HepG2 (cell line): ENCODE results near the gene FSCN2. TPM values are rescaled to one million over a fixed set of nuclear protein-coding genes. Genes with fewer than 3 reads are reported as not detected.

Experiments used
- CTCF ChIP-seq: sonication (generic); formaldehyde crosslinking; IDR thresholded peaks from 2 replicates; pipeline ENCODE4 v1.5.0; 2020; ENCODE audit warnings: mild to moderate bottlenecking, missing genetic modification reagents, moderate library complexity
- DMTF1 ChIP-seq: sonication (generic); formaldehyde crosslinking; IDR thresholded peaks from 2 replicates; pipeline ENCODE4 v1.4.0; 2020; ENCODE audit warnings: mild to moderate bottlenecking, missing genetic modification reagents
- EED ChIP-seq: sonication (generic); formaldehyde crosslinking; IDR thresholded peaks from 2 replicates; pipeline ENCODE4 v1.5.0; 2020; ENCODE audit warnings: mild to moderate bottlenecking, missing genetic modification reagents
- ELF3 ChIP-seq: IDR thresholded peaks from 2 replicates; pipeline ENCODE4 v1.6.1; 2016; ENCODE audit warnings: missing genetic modification reagents, missing compliant biosample characterization
- FOSL2 ChIP-seq: sonication (generic); formaldehyde crosslinking; IDR thresholded peaks from 2 replicates; pipeline ENCODE4 v1.4.0; 2020; ENCODE audit warnings: missing genetic modification reagents
- FOXP4 ChIP-seq: sonication (generic); formaldehyde crosslinking; IDR thresholded peaks from 2 replicates; pipeline ENCODE4 v1.4.0; 2020; ENCODE audit warnings: missing genetic modification reagents
- GATA4 ChIP-seq: sonication (generic); IDR thresholded peaks from 2 replicates; pipeline ENCODE4 v1.6.1; 2016; ENCODE audit warnings: antibody characterized with exemption, low read depth, borderline replicate concordance
- HMGA1 ChIP-seq: sonication (generic); formaldehyde crosslinking; conservative IDR thresholded peaks from 2 replicates; pipeline ENCODE4 v1.4.0; 2020; ENCODE audit warnings: missing genetic modification reagents
- IRF2 ChIP-seq: IDR thresholded peaks from 2 replicates; pipeline ENCODE4 v1.6.1; 2018; ENCODE audit warnings: missing genetic modification reagents, missing compliant biosample characterization
- MLLT10 ChIP-seq: sonication (generic); formaldehyde crosslinking; IDR thresholded peaks from 2 replicates; pipeline ENCODE4 v1.4.0; 2020; ENCODE audit warnings: missing genetic modification reagents
- SETDB1 ChIP-seq: sonication (generic); formaldehyde crosslinking; IDR thresholded peaks from 2 replicates; pipeline ENCODE4 v1.5.1; 2020; ENCODE audit warnings: missing genetic modification reagents, mild to moderate bottlenecking, borderline replicate concordance
- SP2 ChIP-seq: sonication (generic); formaldehyde crosslinking; IDR thresholded peaks from 2 replicates; pipeline ENCODE4 v1.5.1; 2020; ENCODE audit warnings: mild to moderate bottlenecking, missing genetic modification reagents
- ZNF180 ChIP-seq: sonication (generic); formaldehyde crosslinking; IDR thresholded peaks from 2 replicates; pipeline ENCODE4 v1.4.0; 2020; ENCODE audit warnings: low read depth, missing genetic modification reagents, borderline replicate concordance
- ZNF281 ChIP-seq: sonication (generic); formaldehyde crosslinking; IDR thresholded peaks from 2 replicates; pipeline ENCODE4 v1.4.0; 2020; ENCODE audit warnings: missing genetic modification reagents, borderline replicate concordance
- ZNF343 ChIP-seq: sonication (generic); formaldehyde crosslinking; IDR thresholded peaks from 2 replicates; pipeline ENCODE4 v1.4.0; 2020; ENCODE audit warnings: mild to moderate bottlenecking, missing genetic modification reagents
- ZNF468 ChIP-seq: sonication (generic); formaldehyde crosslinking; IDR thresholded peaks from 2 replicates; pipeline ENCODE4 v1.8.0; 2022; ENCODE audit warnings: mild to moderate bottlenecking, moderate library complexity, missing genetic modification reagents
- ZNF569 ChIP-seq: sonication (generic); formaldehyde crosslinking; IDR thresholded peaks from 2 replicates; pipeline ENCODE4 v1.5.0; 2020; ENCODE audit warnings: mild to moderate bottlenecking, missing genetic modification reagents, moderate library complexity, borderline replicate concordance
- ZNF704 ChIP-seq: sonication (generic); formaldehyde crosslinking; IDR thresholded peaks from 2 replicates; pipeline ENCODE4 v1.8.1; 2023; ENCODE audit warnings: mild to moderate bottlenecking, inconsistent platforms, moderate library complexity, missing genetic modification reagents, borderline replicate concordance
- ZNF792 ChIP-seq: IDR thresholded peaks from 2 replicates; pipeline ENCODE4 v1.6.1; 2016
- polyA plus RNA-seq, 8 experiments: library from polyadenylated mRNA; depleted of rRNA in 3 of 8; stranded (reverse) in 7 of 8; unstranded in 1 of 8; fragments of >200 nt; fragmentation: Illumina TruSeq in 4 of 8; extraction: Trizol in 4 of 8; gene quantifications; 2 replicates each; pipeline versions ENCODE4 v1.2.1 to v1.2.3, GENCODE V29; 2011 to 2016; ENCODE audit warnings: low read depth in 4 of 8, missing spikeins in 1 of 8, mixed read lengths in 1 of 8; ENCODE audit not compliant: insufficient read depth in 1 of 8
- total RNA-seq, 5 experiments: library from RNA; depleted of rRNA; stranded (reverse); fragments of >200 nt; fragmentation: Illumina TruSeq; extraction: Trizol; gene quantifications; 2 replicates each; pipeline ENCODE4 v1.2.3, GENCODE V29; 2016; ENCODE audit warnings: low read depth in 1 of 5

FSCN2 gene
- total and polyA plus RNA-seq, 2 of the 13 experiments (the other 11 are each of a cell fraction or from before 2014, with no cell fraction given), result 0.09 TPM; not detected in 1

- peak; percentile 61; the same call in 1 of the 2 replicates for TF ChIP-seq ZNF704 (CRISPR knock-in tag)
- TF ChIP-seq IRF2 (CRISPR knock-in tag), result 0 out of 2 replicates have a peak, but pooled peaks have one; percentile 23
- TF ChIP-seq ZNF569 (CRISPR knock-in tag), result 0 out of 2 replicates have a peak, but pooled peaks have one; percentile 39
- no peak; the same call in 1 of the 2 replicates for TF ChIP-seq GATA4
- no peak for TF ChIP-seq ZNF180
- peak; percentile 35; the same call in 1 of the 2 replicates for TF ChIP-seq FOXP4 (CRISPR knock-in tag)
- TF ChIP-seq EED (CRISPR knock-in tag), result peak; percentile 45; the same call in 1 of the 2 replicates
- no peak for TF ChIP-seq DMTF1
- no peak for TF ChIP-seq ELF3 (CRISPR knock-in tag)
- peak; percentile 68 for TF ChIP-seq SP2 (CRISPR knock-in tag)
- TF ChIP-seq ZNF468, result no peak
- no peak for TF ChIP-seq HMGA1 (CRISPR knock-in tag)
- TF ChIP-seq MLLT10 (CRISPR knock-in tag), result no peak
- 0 out of 2 replicates have a peak, but pooled peaks have one; percentile 6 for TF ChIP-seq ZNF343
- no peak for TF ChIP-seq CTCF (CRISPR knock-in tag)
- no peak for TF ChIP-seq SETDB1
- TF ChIP-seq ZNF281 (CRISPR knock-in tag), result peak; percentile 21; the same call in 1 of the 2 replicates
- peak; percentile 60; the same call in 1 of the 2 replicates for TF ChIP-seq ZNF792 (CRISPR knock-in tag)
- TF ChIP-seq FOSL2, result no peak
Observed at GRCh38 chr17:81487487-81488275, 40.5 kb upstream of the FSCN2 start (continued).
